PC-3 (cell line): ENCODE data around the gene SLC38A9. TPM values are rescaled to one million over a fixed set of nuclear protein-coding genes. Genes with fewer than 3 reads are reported as not detected.

Experiments used
- ATAC-seq: fragments of 200-7000 bp; cut with Tn5 transposase; 2 replicates; pipeline ENCODE4 v1.9.1; 2020; ENCODE audit warnings: mild to moderate bottlenecking, moderate library complexity
- BruUV-seq: library from RNA; stranded (reverse); fragments of 400-500 nt; replicated peaks from 2 replicates; lab custom pipeline; 2021; lab: Mats Ljungman, UMichigan
- CTCF ChIA-PET: fragments of 300-600 bp; sonication (Branson Sonifier 250); formaldehyde crosslinking; loops from one replicate; lab custom pipeline; 2022; ENCODE audit warnings: antibody characterized with exemption; lab: Charles Lee
- POLR2A ChIA-PET: fragments of 300-600 bp; sonication (Branson Sonifier 250); formaldehyde crosslinking; loops from one replicate; lab custom pipeline; 2022; ENCODE audit warnings: antibody characterized with exemption; ENCODE audit not compliant: unreplicated experiment; lab: Charles Lee
- DNase-seq: peaks from one replicate; pipeline ENCODE4 v3.0.0-alpha.2; 2015
- H2AFZ ChIP-seq: fragments of 300-600 bp; sonication (generic); 2 replicates; pipeline ENCODE4 v1.6.0; 2016; ENCODE audit warnings: antibody characterized with exemption, low read length
- H3F3A ChIP-seq: fragments of 300-600 bp; sonication (generic); one replicate; pipeline ENCODE4 v1.6.0; 2017; ENCODE audit warnings: antibody characterized with exemption, low read length, control low read depth, mild to moderate bottlenecking; ENCODE audit not compliant: unreplicated experiment
- H3K27ac ChIP-seq: fragments of 300-600 bp; sonication (generic); 2 replicates; pipeline ENCODE4 v1.5.1; 2016; ENCODE audit warnings: mild to moderate bottlenecking, low read length
- H3K27me3 ChIP-seq: fragments of 300-600 bp; sonication (generic); 2 replicates; pipeline ENCODE4 v1.6.1; 2016; ENCODE audit warnings: low read length, mixed read lengths
- H3K36me3 ChIP-seq: fragments of 300-600 bp; sonication (generic); 2 replicates; pipeline ENCODE4 v1.6.1; 2016; ENCODE audit warnings: low read depth, mixed run types, low read length, mixed read lengths
- H3K4me1 ChIP-seq: fragments of 300-600 bp; sonication (generic); 2 replicates; pipeline ENCODE4 v1.5.1; 2016; ENCODE audit warnings: low read length; ENCODE audit not compliant: insufficient read depth
- H3K4me2 ChIP-seq: fragments of 300-600 bp; sonication (generic); 2 replicates; pipeline ENCODE4 v1.6.0; 2016; ENCODE audit warnings: low read length
- H3K4me3 ChIP-seq: fragments of 300-600 bp; sonication (generic); 2 replicates; pipeline ENCODE4 v1.5.1; 2016; ENCODE audit warnings: mild to moderate bottlenecking, low read length, mixed read lengths
- H3K79me2 ChIP-seq: fragments of 300-600 bp; sonication (generic); 2 replicates; pipeline ENCODE4 v1.6.1; 2017; ENCODE audit warnings: low read length, mixed read lengths
- H3K9ac ChIP-seq: fragments of 300-600 bp; sonication (generic); 2 replicates; pipeline ENCODE4 v1.6.0; 2016; ENCODE audit warnings: mild to moderate bottlenecking, low read length
- H3K9me2 ChIP-seq: fragments of 300-600 bp; sonication (generic); replicated peaks from 2 replicates; pipeline ENCODE4 v1.6.1; 2016; ENCODE audit warnings: mixed run types, low read length, mixed read lengths
- H3K9me3 ChIP-seq: fragments of 300-600 bp; sonication (generic); 2 replicates; pipeline ENCODE4 v1.6.1; 2016; ENCODE audit warnings: low read length, mixed read lengths
- H4K20me1 ChIP-seq: fragments of 300-600 bp; sonication (generic); 2 replicates; pipeline ENCODE4 v1.6.1; 2016; ENCODE audit warnings: low read length, mixed read lengths
- EZH2 ChIP-seq: fragments of 300-600 bp; sonication (generic); IDR thresholded peaks from one replicate; pipeline ENCODE4 v1.6.1; 2017; ENCODE audit warnings: antibody characterized with exemption, mild to moderate bottlenecking, low read length; ENCODE audit not compliant: unreplicated experiment
- EZH2phosphoT487 ChIP-seq: fragments of 300-600 bp; sonication (generic); IDR thresholded peaks from 2 replicates; pipeline ENCODE4 v1.6.1; 2018; ENCODE audit warnings: mild to moderate bottlenecking, antibody characterized with exemption, low read length, borderline replicate concordance
- intact Hi-C: fragments of 100-400 bp; cut with micrococcal nuclease; formaldehyde crosslinking; loops from 2 replicates; pipeline ENCODE4 v1.9.0; 2023
- total RNA-seq: library from RNA; depleted of rRNA; stranded (reverse); fragments of >200 nt; gene quantifications from 2 replicates; pipeline ENCODE4 v1.2.3, GENCODE V29; 2014
- TF ChIP-seq, protein P1 (sequence below): fragments of 300-600 bp; sonication (generic); conservative IDR thresholded peaks from 2 replicates; pipeline ENCODE4 v1.5.1; 2017; ENCODE audit warnings: antibody characterized with exemption, low read depth, mild to moderate bottlenecking, low read length

Gene SLC38A9
- total RNA-seq, 1 experiment from 2014 or later = 12.9 TPM

DNA sequence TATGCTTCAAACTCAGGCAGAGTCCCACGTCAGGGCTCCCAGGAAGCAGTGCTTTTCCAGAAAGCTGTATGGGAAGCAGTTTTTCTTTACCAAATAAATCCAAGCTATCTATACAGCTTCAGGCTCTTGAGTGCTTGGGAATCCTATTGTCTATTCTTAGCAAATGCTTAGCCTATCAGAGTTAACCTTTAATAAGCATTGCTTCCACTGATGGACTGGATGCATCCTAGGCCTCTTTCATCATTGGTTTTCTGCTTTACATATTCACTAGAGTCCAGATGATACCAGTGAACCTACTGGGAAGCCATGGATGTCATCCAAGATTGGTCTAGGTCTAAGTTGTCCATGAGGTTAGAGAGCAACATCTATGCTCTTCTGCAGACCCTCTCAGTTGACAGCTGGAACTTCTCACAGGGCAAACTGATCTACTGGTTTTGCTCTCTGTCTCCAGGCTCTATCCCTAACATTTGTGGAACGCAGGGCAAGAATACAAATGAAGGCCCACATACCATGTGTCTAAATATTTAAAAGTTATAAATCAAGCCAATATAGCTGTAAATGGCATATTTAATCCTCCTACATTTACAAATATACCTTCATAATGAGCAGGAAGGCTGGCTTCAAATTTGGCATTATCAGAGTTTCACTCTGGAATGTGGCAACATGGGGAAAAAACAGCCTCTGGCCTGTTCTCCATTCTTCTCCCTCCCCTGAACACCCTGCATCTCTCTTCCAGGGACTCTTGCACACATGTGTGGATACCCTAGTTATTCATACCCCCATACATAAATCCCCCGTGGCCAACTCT, 127.5 kb downstream of the SLC38A9 start:
- ChIA-PET CTCF (no interaction called here), POLR2A (no interaction called here)
- H3K36me3 ChIP-seq = no peaks in the 10 kb centered on the region
- BruUV-seq = no TSS peak
- H2AFZ ChIP-seq = no peak overlapping the region
- H3K4me3 ChIP-seq = no peak overlapping the region
- no peaks in the 10 kb centered on the region for H3K4me1 ChIP-seq
- H3K27ac ChIP-seq = no peak overlapping the region
- TF ChIP-seq EZH2 (no peak), EZH2phosphoT487 (no peak)
- TF ChIP-seq, protein P1, sequence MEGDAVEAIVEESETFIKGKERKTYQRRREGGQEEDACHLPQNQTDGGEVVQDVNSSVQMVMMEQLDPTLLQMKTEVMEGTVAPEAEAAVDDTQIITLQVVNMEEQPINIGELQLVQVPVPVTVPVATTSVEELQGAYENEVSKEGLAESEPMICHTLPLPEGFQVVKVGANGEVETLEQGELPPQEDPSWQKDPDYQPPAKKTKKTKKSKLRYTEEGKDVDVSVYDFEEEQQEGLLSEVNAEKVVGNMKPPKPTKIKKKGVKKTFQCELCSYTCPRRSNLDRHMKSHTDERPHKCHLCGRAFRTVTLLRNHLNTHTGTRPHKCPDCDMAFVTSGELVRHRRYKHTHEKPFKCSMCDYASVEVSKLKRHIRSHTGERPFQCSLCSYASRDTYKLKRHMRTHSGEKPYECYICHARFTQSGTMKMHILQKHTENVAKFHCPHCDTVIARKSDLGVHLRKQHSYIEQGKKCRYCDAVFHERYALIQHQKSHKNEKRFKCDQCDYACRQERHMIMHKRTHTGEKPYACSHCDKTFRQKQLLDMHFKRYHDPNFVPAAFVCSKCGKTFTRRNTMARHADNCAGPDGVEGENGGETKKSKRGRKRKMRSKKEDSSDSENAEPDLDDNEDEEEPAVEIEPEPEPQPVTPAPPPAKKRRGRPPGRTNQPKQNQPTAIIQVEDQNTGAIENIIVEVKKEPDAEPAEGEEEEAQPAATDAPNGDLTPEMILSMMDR = no peak
- no peaks in the 10 kb centered on the region for H4K20me1 ChIP-seq
- no peaks in the 10 kb centered on the region for H3F3A ChIP-seq
- H3K9me3 ChIP-seq = no peaks in the 10 kb centered on the region
- intact Hi-C loops = no loop called here
- no peak for ATAC-seq
- H3K79me2 ChIP-seq = no peaks in the 10 kb centered on the region
- DNase-seq = no peak
- H3K9ac ChIP-seq = no peak overlapping the region
- H3K9me2 ChIP-seq = no peaks in the 10 kb centered on the region
- H3K4me2 ChIP-seq = no peak overlapping the region
- H3K27me3 ChIP-seq = no peaks in the 10 kb centered on the region

DNA sequence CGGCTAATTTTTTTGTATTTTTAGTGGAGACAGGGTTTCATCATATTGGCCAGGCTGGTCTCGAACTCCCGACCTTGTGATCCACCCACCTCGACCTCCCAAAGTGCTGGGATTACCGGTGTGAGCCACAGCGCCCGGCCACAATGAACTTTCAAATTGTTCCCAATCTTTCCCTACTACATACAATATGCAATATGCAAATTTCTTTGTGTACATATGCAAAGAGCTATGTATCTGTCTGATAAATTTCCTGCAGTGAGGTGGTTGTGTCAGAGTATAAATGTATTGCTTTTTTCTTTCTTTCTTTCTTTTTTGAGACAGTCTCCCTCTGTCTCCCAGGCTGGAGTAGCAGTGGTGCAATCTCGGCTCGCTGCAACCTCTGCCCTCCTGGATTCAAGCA, 128.5 kb downstream of the SLC38A9 start:
- no peaks in the 10 kb centered on the region for H3K27me3 ChIP-seq
- no peak for TF ChIP-seq EZH2
- no peak for TF ChIP-seq EZH2phosphoT487
- TF ChIP-seq, protein P1 = no peak
- no peak overlapping the region for H3K27ac ChIP-seq
- no peaks in the 10 kb centered on the region for H3K9me2 ChIP-seq
- no peaks in the 10 kb centered on the region for H3K36me3 ChIP-seq
- CTCF ChIA-PET = no interaction called here
- H3K4me1 ChIP-seq = no peaks in the 10 kb centered on the region
- no peak overlapping the region for H3K9ac ChIP-seq
- no TSS peak for BruUV-seq
- H2AFZ ChIP-seq = no peak overlapping the region
- no peaks in the 10 kb centered on the region for H3K79me2 ChIP-seq
- POLR2A ChIA-PET = no interaction called here
- no peaks in the 10 kb centered on the region for H4K20me1 ChIP-seq
- no peaks in the 10 kb centered on the region for H3K9me3 ChIP-seq
- no peak overlapping the region for H3K4me2 ChIP-seq
- intact Hi-C loops = no loop called here
- H3K4me3 ChIP-seq = no peak overlapping the region
- no peaks in the 10 kb centered on the region for H3F3A ChIP-seq
- no peak for DNase-seq
- no peak for ATAC-seq

DNA sequence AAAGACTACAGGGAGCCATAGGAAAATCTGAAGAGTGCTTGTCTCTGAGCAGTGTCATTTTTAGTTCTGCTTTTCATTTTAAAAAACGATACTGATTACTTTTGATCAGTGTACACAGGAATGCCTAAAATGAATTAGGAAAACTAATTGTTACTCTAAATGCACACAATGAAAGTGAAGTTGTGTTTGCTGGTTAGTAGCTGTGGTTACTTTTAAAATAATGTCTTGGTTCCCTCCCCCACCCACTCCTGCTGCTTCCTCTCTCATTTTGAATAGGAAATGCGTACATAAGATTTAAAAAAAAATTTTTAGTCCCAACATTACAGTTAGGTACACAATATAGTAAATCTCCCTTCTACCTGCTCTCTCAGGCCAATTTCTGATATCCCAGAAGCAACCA, 129.9 kb downstream of the SLC38A9 start:
- intact Hi-C loops = no loop called here
- no peaks in the 10 kb centered on the region for H4K20me1 ChIP-seq
- CTCF ChIA-PET = no interaction called here

More for the DNA sequence above, 129.9 kb downstream of the SLC38A9 start:
- ATAC-seq (no peak), DNase-seq (no peak)
- Histone ChIP-seq H3K9me2 (no peaks in the 10 kb centered on the region), H3K36me3 (no peaks in the 10 kb centered on the region), H3K4me3 (no peak overlapping the region), H3K9ac (no peak overlapping the region), H3K4me1 (no peaks in the 10 kb centered on the region), H3K27ac (no peak overlapping the region), H3F3A (no peaks in the 10 kb centered on the region), H3K27me3 (no peaks in the 10 kb centered on the region), H2AFZ (no peak overlapping the region), H3K79me2 (no peaks in the 10 kb centered on the region), H3K4me2 (no peak overlapping the region), H3K9me3 (no peaks in the 10 kb centered on the region)
- TF ChIP-seq EZH2phosphoT487 (no peak), EZH2 (no peak)
- TF ChIP-seq, protein P1 = no peak
- no TSS peak for BruUV-seq
- POLR2A ChIA-PET = no interaction called here
